GM23338 (cell line): Measurements from ENCODE around the gene TOMM40. TPM values are rescaled to one million over a fixed set of nuclear protein-coding genes. Genes with fewer than 3 reads are reported as not detected.
A peak's percentile ranks its signal among the peaks of the same experiment; 100 is the strongest.

ENCODE experiments used
- ATAC-seq: fragments of 200-7000 bp; cut with Tn5 transposase; 3 replicates; pipeline ENCODE4 v1.9.1; 2020
- DNase-seq: peaks from one replicate; pipeline ENCODE4 v3.0.0-alpha.2; 2015; ENCODE audit warnings: low spot score
- H2AFZ ChIP-seq: fragments of 200-600 bp; sonication (generic); 2 replicates; pipeline ENCODE4 v1.8.0; 2016; ENCODE audit warnings: antibody characterized with exemption, mild to moderate bottlenecking, moderate library complexity
- H3F3A ChIP-seq: fragments of 200-600 bp; sonication (generic); replicated peaks from 2 replicates; pipeline ENCODE4 v1.8.0; 2017; ENCODE audit warnings: antibody characterized with exemption, mixed run types, low read depth
- H3K27ac ChIP-seq: fragments of 200-600 bp; sonication (generic); 2 replicates; pipeline ENCODE4 v1.6.1; 2016; ENCODE audit warnings: low read depth
- H3K27me3 ChIP-seq: fragments of 200-600 bp; sonication (generic); 2 replicates; pipeline ENCODE4 v1.8.0; 2016; ENCODE audit warnings: mild to moderate bottlenecking, mixed run types, moderate library complexity; ENCODE audit not compliant: insufficient read depth
- H3K36me3 ChIP-seq: fragments of 200-600 bp; sonication (generic); 2 replicates; pipeline ENCODE4 v1.8.0; 2016; ENCODE audit warnings: mild to moderate bottlenecking; ENCODE audit not compliant: insufficient read depth
- H3K4me1 ChIP-seq: fragments of 200-600 bp; sonication (generic); 2 replicates; pipeline ENCODE4 v1.8.0; 2016; ENCODE audit warnings: mild to moderate bottlenecking, moderate library complexity; ENCODE audit not compliant: insufficient read depth
- H3K4me2 ChIP-seq: fragments of 200-600 bp; sonication (generic); 2 replicates; pipeline ENCODE4 v1.7.1; 2017; ENCODE audit warnings: mixed run types
- H3K4me3 ChIP-seq: fragments of 200-600 bp; sonication (generic); 2 replicates; pipeline ENCODE4 v1.6.1; 2016; ENCODE audit warnings: mixed run types
- H3K79me2 ChIP-seq: fragments of 200-600 bp; sonication (generic); replicated peaks from 2 replicates; pipeline ENCODE4 v1.8.0; 2017; ENCODE audit warnings: mild to moderate bottlenecking; ENCODE audit not compliant: insufficient read depth
- H3K9me2 ChIP-seq: fragments of 200-600 bp; sonication (generic); 2 replicates; pipeline ENCODE4 v1.8.0; 2017; ENCODE audit not compliant: insufficient read depth
- H4K20me1 ChIP-seq: fragments of 200-600 bp; sonication (generic); replicated peaks from 2 replicates; pipeline ENCODE4 v1.8.0; 2017; ENCODE audit warnings: mild to moderate bottlenecking; ENCODE audit not compliant: insufficient read depth
- H3K27ac Mint-ChIP-seq: 2 replicates; pipeline ENCODE4 v1.8.0; 2020; ENCODE audit warnings: inconsistent platforms, mild to moderate bottlenecking, moderate library complexity, mixed read lengths
- H3K27me3 Mint-ChIP-seq: 3 replicates; pipeline ENCODE4 v1.8.0; 2022; ENCODE audit warnings: low read depth, mild to moderate bottlenecking, moderate library complexity, mixed read lengths, inconsistent platforms; ENCODE audit not compliant: insufficient read depth, poor library complexity
- H3K36me3 Mint-ChIP-seq: 3 replicates; pipeline ENCODE4 v1.8.0; 2021; ENCODE audit warnings: low read depth, mild to moderate bottlenecking, inconsistent platforms, moderate library complexity, mixed read lengths
- H3K4me1 Mint-ChIP-seq: 3 replicates; pipeline ENCODE4 v1.8.0; 2020; ENCODE audit warnings: mild to moderate bottlenecking, inconsistent platforms, mixed read lengths
- H3K4me3 Mint-ChIP-seq: 3 replicates; pipeline ENCODE4 v1.8.0; 2021; ENCODE audit warnings: moderate library complexity, mild to moderate bottlenecking, inconsistent platforms, mixed read lengths
- H3K9me3 Mint-ChIP-seq: 3 replicates; pipeline ENCODE4 v1.8.0; 2020; ENCODE audit warnings: moderate library complexity, mild to moderate bottlenecking, inconsistent platforms, mixed read lengths
- CREB1 ChIP-seq: fragments of 250-450 bp; sonication (Bioruptor Pico); IDR thresholded peaks from 2 replicates; pipeline ENCODE4 v1.5.0; 2020; ENCODE audit warnings: low read depth, mild to moderate bottlenecking, moderate library complexity
- polyA plus RNA-seq: library from polyadenylated mRNA; unstranded; fragments of >200 nt; fragmentation: Nextera tagmentation; extraction: Ambion mirVana; gene quantifications from 2 replicates; pipeline ENCODE4 v1.2.1, GENCODE V29; 2016
- total RNA-seq: library from RNA; depleted of rRNA; stranded (reverse); fragments of >200 nt; shearing (Covaris generic); gene quantifications from 2 replicates; pipeline ENCODE4 v1.2.3, GENCODE V29; 2014
- TF ChIP-seq, protein P1 (sequence below): fragments of 250-450 bp; sonication (Bioruptor Pico); IDR thresholded peaks from 2 replicates; pipeline ENCODE4 v1.5.0; 2020; ENCODE audit warnings: mild to moderate bottlenecking, moderate library complexity

Gene TOMM40
- total and polyA plus RNA-seq, 2 experiments from 2014 or later = 142 to 273 TPM

- H2AFZ ChIP-seq = no peak overlapping the region
- H3K27ac ChIP-seq = peak overlapping the region; percentile 100; the same call in 1 of the 2 replicates
- no peak; the same call in 1 of the 3 replicates for ATAC-seq
These were observed 42.1 kb upstream of the TOMM40 start for GRCh38 chr19:44848812-44849447.

More at GRCh38 chr19:44848812-44849447, 42.1 kb upstream of the TOMM40 start:
- no peak for DNase-seq
- H3K4me3 Mint-ChIP-seq = peak overlapping the region; percentile 96
- no peaks in the 10 kb centered on the region for H3K27me3 ChIP-seq
- peaks cover 29% of the 10 kb centered on the region for H3K36me3 Mint-ChIP-seq
- H3K27ac Mint-ChIP-seq = peak overlapping the region; percentile 92
- H3K27me3 Mint-ChIP-seq = peaks cover 41% of the 10 kb centered on the region
- H3F3A ChIP-seq = peaks cover 29% of the 10 kb centered on the region
- TF ChIP-seq, protein P1, sequence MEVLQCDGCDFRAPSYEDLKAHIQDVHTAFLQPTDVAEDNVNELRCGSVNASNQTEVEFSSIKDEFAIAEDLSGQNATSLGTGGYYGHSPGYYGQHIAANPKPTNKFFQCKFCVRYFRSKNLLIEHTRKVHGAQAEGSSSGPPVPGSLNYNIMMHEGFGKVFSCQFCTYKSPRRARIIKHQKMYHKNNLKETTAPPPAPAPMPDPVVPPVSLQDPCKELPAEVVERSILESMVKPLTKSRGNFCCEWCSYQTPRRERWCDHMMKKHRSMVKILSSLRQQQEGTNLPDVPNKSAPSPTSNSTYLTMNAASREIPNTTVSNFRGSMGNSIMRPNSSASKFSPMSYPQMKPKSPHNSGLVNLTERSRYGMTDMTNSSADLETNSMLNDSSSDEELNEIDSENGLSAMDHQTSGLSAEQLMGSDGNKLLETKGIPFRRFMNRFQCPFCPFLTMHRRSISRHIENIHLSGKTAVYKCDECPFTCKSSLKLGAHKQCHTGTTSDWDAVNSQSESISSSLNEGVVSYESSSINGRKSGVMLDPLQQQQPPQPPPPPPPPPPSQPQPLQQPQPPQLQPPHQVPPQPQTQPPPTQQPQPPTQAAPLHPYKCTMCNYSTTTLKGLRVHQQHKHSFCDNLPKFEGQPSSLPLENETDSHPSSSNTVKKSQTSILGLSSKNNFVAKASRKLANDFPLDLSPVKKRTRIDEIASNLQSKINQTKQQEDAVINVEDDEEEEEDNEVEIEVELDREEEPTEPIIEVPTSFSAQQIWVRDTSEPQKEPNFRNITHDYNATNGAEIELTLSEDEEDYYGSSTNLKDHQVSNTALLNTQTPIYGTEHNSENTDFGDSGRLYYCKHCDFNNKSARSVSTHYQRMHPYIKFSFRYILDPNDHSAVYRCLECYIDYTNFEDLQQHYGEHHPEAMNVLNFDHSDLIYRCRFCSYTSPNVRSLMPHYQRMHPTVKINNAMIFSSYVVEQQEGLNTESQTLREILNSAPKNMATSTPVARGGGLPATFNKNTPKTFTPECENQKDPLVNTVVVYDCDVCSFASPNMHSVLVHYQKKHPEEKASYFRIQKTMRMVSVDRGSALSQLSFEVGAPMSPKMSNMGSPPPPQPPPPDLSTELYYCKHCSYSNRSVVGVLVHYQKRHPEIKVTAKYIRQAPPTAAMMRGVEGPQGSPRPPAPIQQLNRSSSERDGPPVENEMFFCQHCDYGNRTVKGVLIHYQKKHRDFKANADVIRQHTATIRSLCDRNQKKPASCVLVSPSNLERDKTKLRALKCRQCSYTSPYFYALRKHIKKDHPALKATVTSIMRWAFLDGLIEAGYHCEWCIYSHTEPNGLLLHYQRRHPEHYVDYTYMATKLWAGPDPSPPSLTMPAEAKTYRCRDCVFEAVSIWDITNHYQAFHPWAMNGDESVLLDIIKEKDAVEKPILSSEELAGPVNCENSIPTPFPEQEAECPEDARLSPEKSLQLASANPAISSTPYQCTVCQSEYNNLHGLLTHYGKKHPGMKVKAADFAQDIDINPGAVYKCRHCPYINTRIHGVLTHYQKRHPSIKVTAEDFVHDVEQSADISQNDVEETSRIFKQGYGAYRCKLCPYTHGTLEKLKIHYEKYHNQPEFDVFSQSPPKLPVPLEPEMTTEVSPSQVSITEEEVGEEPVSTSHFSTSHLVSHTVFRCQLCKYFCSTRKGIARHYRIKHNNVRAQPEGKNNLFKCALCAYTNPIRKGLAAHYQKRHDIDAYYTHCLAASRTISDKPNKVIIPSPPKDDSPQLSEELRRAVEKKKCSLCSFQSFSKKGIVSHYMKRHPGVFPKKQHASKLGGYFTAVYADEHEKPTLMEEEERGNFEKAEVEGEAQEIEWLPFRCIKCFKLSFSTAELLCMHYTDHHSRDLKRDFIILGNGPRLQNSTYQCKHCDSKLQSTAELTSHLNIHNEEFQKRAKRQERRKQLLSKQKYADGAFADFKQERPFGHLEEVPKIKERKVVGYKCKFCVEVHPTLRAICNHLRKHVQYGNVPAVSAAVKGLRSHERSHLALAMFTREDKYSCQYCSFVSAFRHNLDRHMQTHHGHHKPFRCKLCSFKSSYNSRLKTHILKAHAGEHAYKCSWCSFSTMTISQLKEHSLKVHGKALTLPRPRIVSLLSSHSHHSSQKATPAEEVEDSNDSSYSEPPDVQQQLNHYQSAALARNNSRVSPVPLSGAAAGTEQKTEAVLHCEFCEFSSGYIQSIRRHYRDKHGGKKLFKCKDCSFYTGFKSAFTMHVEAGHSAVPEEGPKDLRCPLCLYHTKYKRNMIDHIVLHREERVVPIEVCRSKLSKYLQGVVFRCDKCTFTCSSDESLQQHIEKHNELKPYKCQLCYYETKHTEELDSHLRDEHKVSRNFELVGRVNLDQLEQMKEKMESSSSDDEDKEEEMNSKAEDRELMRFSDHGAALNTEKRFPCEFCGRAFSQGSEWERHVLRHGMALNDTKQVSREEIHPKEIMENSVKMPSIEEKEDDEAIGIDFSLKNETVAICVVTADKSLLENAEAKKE (CRISPR knock-in tag) = no peak
- 0 out of 2 replicates have a peak, but pooled peaks have one; percentile 29 for TF ChIP-seq CREB1
- H3K4me1 Mint-ChIP-seq = peaks cover 30% of the 10 kb centered on the region
- peak overlapping the region; percentile 99 for H3K4me3 ChIP-seq
- H3K36me3 ChIP-seq = no peaks in the 10 kb centered on the region
- peaks cover 77% of the 10 kb centered on the region for H3K79me2 ChIP-seq
- H4K20me1 ChIP-seq = peaks cover 38% of the 10 kb centered on the region
- H3K4me1 ChIP-seq = peaks cover 25% of the 10 kb centered on the region
- H3K9me2 ChIP-seq = no peaks in the 10 kb centered on the region
- peak overlapping the region; percentile 100 for H3K4me2 ChIP-seq
- H3K9me3 Mint-ChIP-seq = peaks cover 3% of the 10 kb centered on the region; the same call in 2 of the 3 replicates
